Measurements from ENCODE around the gene SAMD9L.

Gene SAMD9L

GRCh38 chr7:93148144-93148543 lies at the start of gene SAMD9L:
Gene SAMD9L, minus strand, starts transcription at chr7:93148385. Its CDS starts 12,414 bp downstream, at chr7:93135971.
- DNase-seq: no peak

- DNase-seq: no peak
These were observed 48.2 kb upstream of the SAMD9L start for GRCh38 chr7:93196336-93196735.

GRCh38 chr7:93194386-93194785 lies 46.2 kb upstream of the SAMD9L start:
- DNase-seq: no peak

GRCh38 chr7:93188870-93189634 lies 40.9 kb upstream of the SAMD9L start:
- no peak for DNase-seq

GRCh38 chr7:93185303-93186027 lies 37.3 kb upstream of the SAMD9L start:
- no peak for DNase-seq

- DNase-seq: no peak
These were observed 31.0 kb upstream of the SAMD9L start for GRCh38 chr7:93179173-93179572.

GRCh38 chr7:93178213-93178612 lies 30.0 kb upstream of the SAMD9L start:
- peak; percentile 18 for DNase-seq

- no peak for DNase-seq
These were observed 28.9 kb upstream of the SAMD9L start for GRCh38 chr7:93176992-93177580.

- no peak for DNase-seq
These were observed 27.0 kb upstream of the SAMD9L start for GRCh38 chr7:93175219-93175618.

GRCh38 chr7:93172683-93173082 lies 24.5 kb upstream of the SAMD9L start:
- DNase-seq: no peak

- DNase-seq: no peak
These were observed 23.5 kb upstream of the SAMD9L start for GRCh38 chr7:93171606-93172226.

- no peak for DNase-seq
These were observed 17.3 kb upstream of the SAMD9L start for GRCh38 chr7:93165447-93165846.

- DNase-seq: no peak
These were observed 16.6 kb upstream of the SAMD9L start for GRCh38 chr7:93164766-93165165.

GRCh38 chr7:93161181-93161762 lies 13.1 kb upstream of the SAMD9L start:
- no peak for DNase-seq

GRCh38 chr7:93160410-93160809 lies 12.2 kb upstream of the SAMD9L start:
- DNase-seq: no peak

GRCh38 chr7:93159490-93159889 lies 11.3 kb upstream of the SAMD9L start:
- DNase-seq: no peak

GRCh38 chr7:93156884-93157283 lies 8.7 kb upstream of the SAMD9L start:
- DNase-seq: no peak

- no peak for DNase-seq
These were observed 2.1 kb upstream of the SAMD9L start for GRCh38 chr7:93150200-93150835.

GRCh38 chr7:93148727-93149126 lies 542 bp upstream of the SAMD9L start:
- peak; percentile 38 for DNase-seq

GRCh38 chr7:93147363-93147762 lies 822 bp downstream of the SAMD9L start:
- no peak for DNase-seq

- DNase-seq: no peak
These were observed 1.6 kb downstream of the SAMD9L start for GRCh38 chr7:93146472-93147141.

GRCh38 chr7:93146036-93146435 lies 2.1 kb downstream of the SAMD9L start:
- DNase-seq: peak; percentile 48
